22Rv1 (cell line): Measurements from ENCODE around the gene C18orf32.
"Not testable (repeated sequence)": the region's sequence is repeated elsewhere in the genome, so short reads cannot be mapped to it uniquely, and the experiment has no call there.

Experiments
- H3K27ac ChIP-seq: fragments of 450-650 bp; 2 replicates; pipeline ENCODE4 v1.5.1; 2017
- CTCF ChIP-seq: fragments of 450-650 bp; IDR thresholded peaks from 2 replicates; pipeline ENCODE4 v1.5.1; 2017; ENCODE audit warnings: mild to moderate bottlenecking
- ZFX ChIP-seq: fragments of 450-650 bp; IDR thresholded peaks from 2 replicates; pipeline ENCODE4 v1.6.1; 2017; ENCODE audit warnings: antibody characterized with exemption, borderline replicate concordance

Gene C18orf32

GRCh38 chr18:49524951-49525350 is 37.9 kb upstream of the C18orf32 start:
- no peak for TF ChIP-seq ZFX
- TF ChIP-seq CTCF = no peak
- no peak overlapping the region for H3K27ac ChIP-seq

GRCh38 chr18:49524349-49524748 is 37.3 kb upstream of the C18orf32 start:
- no peak overlapping the region for H3K27ac ChIP-seq
- TF ChIP-seq ZFX (no peak), CTCF (no peak)

- H3K27ac ChIP-seq = not testable (repeated sequence)
Measured at GRCh38 chr18:49523580-49524093, 36.6 kb upstream of the C18orf32 start.

- peak overlapping the region; percentile 35 for H3K27ac ChIP-seq
Measured at GRCh38 chr18:49521216-49521835, 34.3 kb upstream of the C18orf32 start.

GRCh38 chr18:49520661-49521145 is 33.7 kb upstream of the C18orf32 start:
- TF ChIP-seq ZFX (no peak), CTCF (no peak)
- peak overlapping the region; percentile 35 for H3K27ac ChIP-seq

More at GRCh38 chr18:49521216-49521835, 34.3 kb upstream of the C18orf32 start:
- TF ChIP-seq CTCF (no peak), ZFX (no peak)

- no peak overlapping the region for H3K27ac ChIP-seq
- TF ChIP-seq ZFX (no peak), CTCF (no peak)
Measured at GRCh38 chr18:49519101-49519971, 32.3 kb upstream of the C18orf32 start.

- H3K27ac ChIP-seq = no peak overlapping the region
- TF ChIP-seq ZFX = no peak
- TF ChIP-seq CTCF = no peak
Measured at GRCh38 chr18:49517483-49517882, 30.4 kb upstream of the C18orf32 start.
